ENCODE results near the gene ARPC5.

DNA sequence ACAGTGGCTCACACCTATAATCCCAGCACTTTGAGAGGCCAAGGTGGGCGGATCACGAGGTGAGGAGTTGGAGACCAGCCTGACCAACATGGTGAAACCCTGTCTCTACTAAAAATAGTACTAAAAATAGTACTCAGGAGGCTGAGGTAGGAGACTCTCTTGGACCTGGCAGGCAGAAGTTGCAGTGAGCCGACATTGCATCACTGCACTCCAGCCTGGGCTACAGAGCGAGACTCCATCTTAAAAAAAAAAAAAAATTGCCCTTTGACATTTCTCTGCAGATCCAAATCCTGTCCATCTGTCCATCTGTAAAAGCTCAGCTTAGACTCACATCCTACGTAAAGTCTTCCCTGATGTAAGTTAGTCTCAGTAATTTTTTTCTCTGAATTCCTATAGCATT is 39.1 kb downstream of the ARPC5 start:
- TF ChIP-seq CTCF (conservative IDR thresholded peaks at IDR 0.05; ENCODE audit: low read length): no peak
- no peak for TF ChIP-seq EZH2phosphoT487 (IDR thresholded peaks at IDR 0.05; ENCODE audit: borderline replicate concordance)
